VCaP (cell line): Measurements from ENCODE around the gene MECP2.
A peak's percentile ranks its signal among the peaks of the same experiment; 100 is the strongest.
"Not testable (repeated sequence)": the region's sequence is repeated elsewhere in the genome, so short reads cannot be mapped to it uniquely, and the experiment has no call there.

Experiments used
- H3K27ac ChIP-seq: fragments of 450-650 bp; 2 replicates; pipeline ENCODE4 v1.5.1; 2017
- CTCF ChIP-seq: fragments of 450-650 bp; conservative IDR thresholded peaks from 2 replicates; pipeline ENCODE4 v1.5.1; 2017; ENCODE audit warnings: mild to moderate bottlenecking, moderate library complexity

MECP2 gene

DNA sequence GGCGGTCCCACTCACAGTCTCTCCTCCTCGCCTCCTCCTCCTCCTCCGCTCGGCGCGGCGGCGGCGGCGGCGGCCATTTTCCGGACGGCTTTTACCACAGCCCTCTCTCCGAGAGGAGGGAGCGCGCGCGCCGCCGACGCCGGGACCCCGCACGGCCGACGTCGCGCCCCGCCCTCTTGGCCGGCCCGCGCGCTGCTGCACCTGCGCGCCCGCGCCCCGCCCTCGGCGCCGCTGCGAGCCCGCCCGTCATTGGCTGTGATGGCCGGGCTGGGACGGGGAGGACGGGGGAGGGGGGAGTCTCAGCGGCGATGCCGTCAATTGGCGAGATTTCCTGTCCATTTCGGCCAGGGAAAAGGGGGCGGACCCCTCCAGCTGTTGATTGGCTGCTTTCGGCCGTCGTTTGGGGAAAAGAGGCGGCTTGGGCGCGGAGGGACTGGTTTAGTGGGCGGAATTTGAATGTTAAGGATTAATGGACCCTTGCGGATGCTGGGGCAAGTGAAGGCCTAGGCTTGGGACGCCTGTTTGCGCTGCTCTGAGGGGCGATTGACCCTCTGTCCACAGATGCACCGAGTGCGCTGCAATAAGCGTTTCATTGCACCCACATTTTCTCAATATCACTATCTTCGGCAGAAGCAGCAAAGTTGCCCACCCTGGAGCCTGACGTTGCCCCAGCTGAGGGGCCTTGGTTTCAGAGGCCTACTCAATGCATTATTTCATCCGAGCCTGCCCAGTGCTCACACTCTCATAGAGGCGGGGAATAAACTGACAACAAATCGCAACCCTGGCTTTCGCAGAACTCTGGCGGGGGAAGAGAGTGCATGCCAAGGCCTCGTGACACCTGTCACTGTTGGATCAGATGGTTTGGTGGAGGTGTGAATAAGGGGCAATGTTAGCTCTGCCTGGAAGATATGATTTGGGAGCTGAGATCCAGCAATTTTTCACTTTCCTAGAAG, at the start of gene MECP2:
Gene MECP2, minus strand, starts transcription at position 129 of the 953 bp plus-strand sequence.
- peak within 1 kb of the TSS; percentile 87 for H3K27ac ChIP-seq
- TF ChIP-seq CTCF = no peak

GRCh38 chrX:154144010-154144409, 46.5 kb upstream of the MECP2 start, which contains the start of gene OPN1LW:
OPN1LW (plus strand) TSS chrX:154144243; CDS start chrX:154144284, 41 bp downstream.
- not testable (repeated sequence) for H3K27ac ChIP-seq

DNA sequence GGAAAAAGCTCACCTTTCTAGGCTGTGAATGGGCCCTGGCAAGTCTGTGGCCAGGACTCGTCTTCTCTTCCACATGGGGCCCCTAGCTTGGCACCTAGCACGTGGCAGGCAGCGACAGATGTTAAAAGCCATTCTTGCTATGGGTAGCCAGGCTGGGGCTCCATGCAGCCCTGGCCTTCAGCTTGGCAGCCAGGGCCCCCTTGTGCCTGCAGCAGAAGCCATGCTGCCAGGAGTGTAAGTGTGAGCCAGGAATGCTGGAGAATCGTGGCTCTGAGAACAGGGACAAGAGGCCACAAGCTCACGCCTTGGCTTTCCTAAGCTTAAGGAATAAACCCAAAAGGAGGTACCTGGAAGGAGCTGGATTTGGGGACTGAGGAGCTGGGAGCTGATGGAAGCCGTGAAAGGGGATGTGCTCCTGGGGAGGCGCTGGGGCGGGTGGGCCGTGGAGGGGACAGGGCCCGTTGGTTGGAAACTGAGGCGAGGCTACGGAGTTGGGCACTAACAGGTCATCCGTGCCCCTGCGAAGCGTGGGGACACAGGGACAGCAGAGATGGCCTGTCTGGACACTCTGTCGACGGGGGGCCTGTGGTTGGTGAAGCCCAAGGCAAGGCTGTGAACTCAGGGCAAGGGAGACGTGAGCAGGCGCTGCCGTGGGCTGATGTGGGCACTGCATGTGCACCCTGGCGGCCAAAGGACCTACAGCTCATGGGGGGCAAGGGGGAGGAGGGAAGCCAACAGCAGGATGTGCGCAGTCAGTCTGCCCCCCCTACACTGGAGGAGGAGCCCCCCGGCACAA, 45.6 kb upstream of the MECP2 start:
- no peak overlapping the region for H3K27ac ChIP-seq
- no peak for TF ChIP-seq CTCF

- no peak overlapping the region for H3K27ac ChIP-seq
- TF ChIP-seq CTCF = no peak
Observed at GRCh38 chrX:154142386-154142785, 44.9 kb upstream of the MECP2 start.

- no peak for TF ChIP-seq CTCF
Observed at GRCh38 chrX:154140742-154141141, 43.2 kb upstream of the MECP2 start.

DNA sequence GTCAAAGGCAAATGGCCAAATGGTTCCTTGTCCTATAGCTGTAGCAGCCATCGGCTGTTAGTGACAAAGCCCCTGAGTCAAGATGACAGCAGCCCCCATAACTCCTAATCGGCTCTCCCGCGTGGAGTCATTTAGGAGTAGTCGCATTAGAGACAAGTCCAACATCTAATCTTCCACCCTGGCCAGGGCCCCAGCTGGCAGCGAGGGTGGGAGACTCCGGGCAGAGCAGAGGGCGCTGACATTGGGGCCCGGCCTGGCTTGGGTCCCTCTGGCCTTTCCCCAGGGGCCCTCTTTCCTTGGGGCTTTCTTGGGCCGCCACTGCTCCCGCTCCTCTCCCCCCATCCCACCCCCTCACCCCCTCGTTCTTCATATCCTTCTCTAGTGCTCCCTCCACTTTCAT, 42.7 kb upstream of the MECP2 start:
- H3K27ac ChIP-seq = no peak overlapping the region
- no peak for TF ChIP-seq CTCF

More at GRCh38 chrX:154140742-154141141, 43.2 kb upstream of the MECP2 start:
- no peak overlapping the region for H3K27ac ChIP-seq

GRCh38 chrX:154138857-154139256, 41.3 kb upstream of the MECP2 start:
- H3K27ac ChIP-seq = no peak overlapping the region
- TF ChIP-seq CTCF = no peak
